Testis (tissue), 3 donors: ENCODE measurements around the gene INMT. TPM values are rescaled to one million over a fixed set of nuclear protein-coding genes. Genes with fewer than 3 reads are reported as not detected.

Experiments
- DNase-seq: peaks from one replicate; pipeline ENCODE4 v3.0.0-alpha.2; 2019
- H3K27ac ChIP-seq, 2 donors: fragments of 200-600 bp; sonication (generic); one replicate each; pipeline ENCODE4 v1.5.1; 2019
- H3K27me3 ChIP-seq: fragments of 200-600 bp; sonication (generic); one replicate; pipeline ENCODE4 v1.5.1; 2019
- H3K36me3 ChIP-seq: fragments of 200-600 bp; sonication (generic); one replicate; pipeline ENCODE4 v1.5.1; 2017; ENCODE audit warnings: low read depth; ENCODE audit errors: missing control alignments
- H3K4me1 ChIP-seq: fragments of 200-600 bp; sonication (generic); one replicate; pipeline ENCODE4 v1.5.1; 2019
- H3K4me3 ChIP-seq, 2 donors: fragments of 200-600 bp; sonication (generic); one replicate each; pipeline ENCODE4 v1.5.1; 2017 to 2019
- H3K9me3 ChIP-seq: fragments of 200-600 bp; sonication (generic); one replicate; pipeline ENCODE4 v1.5.1; 2017
- POLR2A ChIP-seq: fragments of 450-650 bp; IDR thresholded peaks from one replicate; pipeline ENCODE4 v1.6.1; 2017; ENCODE audit warnings: antibody characterized with exemption, mild to moderate bottlenecking, moderate library complexity
- WGBS, 2 donors: methylation state at CpG; one replicate each; pipeline ENCODE4 v1.1.5; 2018; 5-methylcytosine and 5-hydroxymethylcytosine counted together
- intact Hi-C: fragments of 100-400 bp; cut with DNase I; formaldehyde crosslinking; loops from one replicate; pipeline ENCODE4 v1.15.1; 2023; ENCODE audit warnings: low total_unique reads
- polyA plus RNA-seq: library from polyadenylated mRNA; stranded (reverse); fragments of 350-450 nt; fragmentation: Illumina TruSeq; extraction: RNeasy Lipid Tissue Mini Kit (QIAGEN cat#74804); gene quantifications from one replicate; pipeline ENCODE4 v1.2.3, GENCODE V29; 2014; ENCODE audit warnings: low read depth, low replicate concordance; ENCODE audit not compliant: insufficient read depth
- total RNA-seq, 2 donors: library from RNA; depleted of rRNA; stranded (reverse); fragments of >200 nt; gene quantifications; one replicate each; pipeline ENCODE4 v1.2.3, GENCODE V29; 2016
- TF ChIP-seq, protein P1 (sequence below), 3 experiments: fragments of 450-650 bp in 2 of 3; fragments of 200-600 bp in 1 of 3; sonication (generic) in 1 of 3; IDR thresholded peaks; one replicate each; pipeline ENCODE4 v1.5.1; 2016 to 2019; ENCODE audit warnings: antibody characterized with exemption in 3 of 3, mild to moderate bottlenecking in 2 of 3, moderate library complexity in 1 of 3

The INMT gene
- total and polyA plus RNA-seq, 3 donors from 2014 or later, result 31.8 to 68.4 (median 41.2) TPM

- 61 to 63% methylated on average over 8 of the region's 8 CpGs for WGBS, 2 donors
- Histone ChIP-seq H3K4me3 (no peak overlapping the region), H3K36me3 (no peaks in the 10 kb centered on the region), H3K9me3 (no peaks in the 10 kb centered on the region), H3K27ac (peak overlapping the region in 1 of 2 donors; percentile 31), H3K4me1 (peaks cover 11% of the 10 kb centered on the region), H3K27me3 (no peaks in the 10 kb centered on the region)
- TF ChIP-seq, protein P1, sequence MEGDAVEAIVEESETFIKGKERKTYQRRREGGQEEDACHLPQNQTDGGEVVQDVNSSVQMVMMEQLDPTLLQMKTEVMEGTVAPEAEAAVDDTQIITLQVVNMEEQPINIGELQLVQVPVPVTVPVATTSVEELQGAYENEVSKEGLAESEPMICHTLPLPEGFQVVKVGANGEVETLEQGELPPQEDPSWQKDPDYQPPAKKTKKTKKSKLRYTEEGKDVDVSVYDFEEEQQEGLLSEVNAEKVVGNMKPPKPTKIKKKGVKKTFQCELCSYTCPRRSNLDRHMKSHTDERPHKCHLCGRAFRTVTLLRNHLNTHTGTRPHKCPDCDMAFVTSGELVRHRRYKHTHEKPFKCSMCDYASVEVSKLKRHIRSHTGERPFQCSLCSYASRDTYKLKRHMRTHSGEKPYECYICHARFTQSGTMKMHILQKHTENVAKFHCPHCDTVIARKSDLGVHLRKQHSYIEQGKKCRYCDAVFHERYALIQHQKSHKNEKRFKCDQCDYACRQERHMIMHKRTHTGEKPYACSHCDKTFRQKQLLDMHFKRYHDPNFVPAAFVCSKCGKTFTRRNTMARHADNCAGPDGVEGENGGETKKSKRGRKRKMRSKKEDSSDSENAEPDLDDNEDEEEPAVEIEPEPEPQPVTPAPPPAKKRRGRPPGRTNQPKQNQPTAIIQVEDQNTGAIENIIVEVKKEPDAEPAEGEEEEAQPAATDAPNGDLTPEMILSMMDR (IDR thresholded peaks at IDR 0.05), result no peak
- TF ChIP-seq POLR2A, result no peak
- no peak for DNase-seq
- intact Hi-C loops, result no loop called here
Measured at GRCh38 chr7:30797176-30798040, 45.5 kb downstream of the INMT start.

GRCh38 chr7:30799206-30799975, 47.5 kb downstream of the INMT start:
- Histone ChIP-seq H3K9me3 (no peaks in the 10 kb centered on the region), H3K4me1 (peaks cover 11% of the 10 kb centered on the region), H3K27ac (no peak overlapping the region), H3K4me3 (no peak overlapping the region), H3K27me3 (no peaks in the 10 kb centered on the region), H3K36me3 (no peaks in the 10 kb centered on the region)
- WGBS, 2 donors, result 75 to 82% methylated on average over 2 of the region's 2 CpGs
- TF ChIP-seq, protein P1 (IDR thresholded peaks at IDR 0.05), result no peak
- TF ChIP-seq POLR2A, result no peak
- DNase-seq, result no peak
- intact Hi-C loops, result no loop called here

DNA sequence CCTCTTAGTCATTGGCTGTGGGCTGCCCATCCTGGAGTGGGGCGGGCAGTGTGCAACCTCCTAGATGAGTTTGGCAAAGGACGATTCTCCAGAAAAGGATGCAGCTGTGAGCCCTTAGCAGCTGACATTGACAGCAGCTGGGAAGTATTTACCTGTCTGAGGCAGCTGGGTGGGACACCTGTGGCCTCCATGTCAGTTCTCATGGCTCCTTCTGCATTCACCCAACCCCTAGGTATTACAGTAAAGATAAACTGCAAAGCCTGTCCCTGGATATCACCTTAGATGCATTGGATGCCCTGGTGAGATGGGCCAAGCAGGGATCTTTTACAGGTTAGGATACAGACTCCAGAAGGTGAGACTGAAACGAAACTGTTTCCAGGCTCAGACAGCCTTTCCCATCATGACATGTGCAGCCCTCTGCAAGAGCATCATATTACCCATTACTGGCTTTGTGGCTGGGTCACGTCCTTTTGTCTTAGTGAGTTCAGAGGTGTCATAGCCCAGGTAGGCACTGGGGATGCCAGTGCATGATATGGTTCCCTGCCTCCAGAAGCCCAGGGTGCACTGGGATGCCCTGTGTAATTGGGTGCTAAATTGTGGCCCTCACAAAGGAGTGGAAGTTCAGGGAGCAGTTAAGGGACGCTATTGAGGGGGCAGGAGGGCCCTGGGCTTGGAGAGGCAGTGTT, 48.2 kb downstream of the INMT start:
- no peaks in the 10 kb centered on the region for H3K9me3 ChIP-seq
- H3K4me3 ChIP-seq, result no peak overlapping the region
- no peaks in the 10 kb centered on the region for H3K27me3 ChIP-seq
- no peaks in the 10 kb centered on the region for H3K36me3 ChIP-seq
- no peak for TF ChIP-seq POLR2A
- TF ChIP-seq, protein P1 (IDR thresholded peaks at IDR 0.05), result no peak
- intact Hi-C loops, result loop anchor here (10.0 kb wide), 1 partner anchor 175 kb away; no protein-coding TSS in a partner anchor
- WGBS, 2 donors, result 83 to 91% methylated on average over 4 to 5 of the region's 5 CpGs
- no peak overlapping the region for H3K27ac ChIP-seq
- peaks cover 17% of the 10 kb centered on the region for H3K4me1 ChIP-seq
- no peak for DNase-seq

GRCh38 chr7:30800785-30801252, 48.9 kb downstream of the INMT start:
- Histone ChIP-seq H3K27ac (no peak overlapping the region), H3K36me3 (no peaks in the 10 kb centered on the region), H3K4me3 (no peak overlapping the region), H3K27me3 (no peaks in the 10 kb centered on the region), H3K4me1 (peaks cover 21% of the 10 kb centered on the region), H3K9me3 (no peaks in the 10 kb centered on the region)
- intact Hi-C loops, result loop anchor here (10.0 kb wide), 1 partner anchor 174 kb away; no protein-coding TSS in a partner anchor
- DNase-seq, result peak; percentile 78
- WGBS, 2 donors, result 43 to 60% methylated on average over 6 of the region's 6 CpGs
- TF ChIP-seq POLR2A, result no peak
- TF ChIP-seq, protein P1 (IDR thresholded peaks at IDR 0.05), result peak; percentile 31 to 71 (median 40)
